Measurements from ENCODE around the gene PSORS1C2.
A peak's percentile ranks its signal among the peaks of the same experiment; 100 is the strongest.

PSORS1C2 gene

DNA sequence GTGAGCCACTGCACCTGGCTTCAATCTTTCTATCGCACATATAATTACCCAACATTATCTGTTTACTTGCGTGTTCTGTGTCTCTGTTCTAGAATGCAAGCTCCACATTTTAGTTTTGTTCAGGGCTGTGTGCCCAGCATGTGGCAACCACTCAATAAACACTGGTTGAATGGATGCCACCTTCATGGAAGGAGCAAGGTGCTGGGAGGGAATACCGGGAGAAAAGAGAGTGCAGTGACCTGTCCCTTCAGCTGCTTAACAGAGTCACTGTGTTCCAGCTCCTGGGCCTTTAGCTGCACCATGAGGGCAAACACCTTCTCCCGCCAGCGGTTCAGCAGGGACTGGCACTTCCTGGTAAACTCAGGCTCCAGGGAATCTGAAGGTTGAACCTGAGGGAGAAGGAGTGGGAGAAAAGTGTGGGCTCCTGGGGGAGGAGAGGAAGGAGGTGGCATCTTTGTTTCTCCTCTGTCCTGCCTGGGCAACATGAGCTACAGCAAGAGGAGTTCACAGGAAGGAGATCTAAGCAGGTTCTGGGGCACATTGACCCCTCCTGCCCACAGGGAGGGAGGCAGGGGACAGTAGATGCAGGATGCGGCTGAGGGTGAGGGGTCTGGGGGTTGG lies 11.1 kb upstream of the PSORS1C2 start:
- H3K4me3 ChIP-seq (ENCODE audit: low read depth, low read length), result no peak overlapping the region
- TF ChIP-seq, protein P1, sequence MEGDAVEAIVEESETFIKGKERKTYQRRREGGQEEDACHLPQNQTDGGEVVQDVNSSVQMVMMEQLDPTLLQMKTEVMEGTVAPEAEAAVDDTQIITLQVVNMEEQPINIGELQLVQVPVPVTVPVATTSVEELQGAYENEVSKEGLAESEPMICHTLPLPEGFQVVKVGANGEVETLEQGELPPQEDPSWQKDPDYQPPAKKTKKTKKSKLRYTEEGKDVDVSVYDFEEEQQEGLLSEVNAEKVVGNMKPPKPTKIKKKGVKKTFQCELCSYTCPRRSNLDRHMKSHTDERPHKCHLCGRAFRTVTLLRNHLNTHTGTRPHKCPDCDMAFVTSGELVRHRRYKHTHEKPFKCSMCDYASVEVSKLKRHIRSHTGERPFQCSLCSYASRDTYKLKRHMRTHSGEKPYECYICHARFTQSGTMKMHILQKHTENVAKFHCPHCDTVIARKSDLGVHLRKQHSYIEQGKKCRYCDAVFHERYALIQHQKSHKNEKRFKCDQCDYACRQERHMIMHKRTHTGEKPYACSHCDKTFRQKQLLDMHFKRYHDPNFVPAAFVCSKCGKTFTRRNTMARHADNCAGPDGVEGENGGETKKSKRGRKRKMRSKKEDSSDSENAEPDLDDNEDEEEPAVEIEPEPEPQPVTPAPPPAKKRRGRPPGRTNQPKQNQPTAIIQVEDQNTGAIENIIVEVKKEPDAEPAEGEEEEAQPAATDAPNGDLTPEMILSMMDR (IDR thresholded peaks at IDR 0.05; ENCODE audit: low read depth, low read length), result no peak
- DNase-seq (ENCODE audit: low read depth, low spot score), result no peak
- in situ Hi-C loops (cut with HindIII; ENCODE audit: low sequenced_read_pairs), result no loop called here

GRCh38 chr6:31145386-31145785 lies 6.5 kb upstream of the PSORS1C2 start:
- TF ChIP-seq, protein P1 (IDR thresholded peaks at IDR 0.05; ENCODE audit: low read depth, low read length), result no peak
- in situ Hi-C loops (cut with HindIII; ENCODE audit: low sequenced_read_pairs), result no loop called here
- H3K4me3 ChIP-seq (ENCODE audit: low read depth, low read length), result no peak overlapping the region
- no peak for DNase-seq (ENCODE audit: low read depth, low spot score)

DNA sequence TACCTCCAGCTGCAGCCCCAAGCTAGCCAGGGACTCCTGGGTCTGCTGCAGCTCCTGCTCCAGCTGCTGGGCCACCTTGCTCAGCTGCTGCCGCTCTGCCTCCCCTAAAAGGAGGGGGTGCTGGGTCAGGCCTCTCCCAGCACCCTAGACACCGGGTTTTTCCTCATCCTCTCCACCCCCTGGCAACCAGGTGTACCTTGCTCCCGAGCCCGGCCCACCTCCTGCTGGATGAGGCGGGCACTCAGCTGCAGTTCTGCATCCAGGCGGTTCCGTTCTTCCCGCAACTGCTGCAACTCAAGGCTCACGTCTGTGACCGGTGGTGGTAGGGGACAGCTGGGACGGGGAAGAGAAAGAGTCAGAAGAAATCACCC lies 6.1 kb upstream of the PSORS1C2 start:
- no peak overlapping the region for H3K4me3 ChIP-seq (ENCODE audit: low read depth, low read length)
- DNase-seq (ENCODE audit: low read depth, low spot score), result no peak
- TF ChIP-seq, protein P1 (IDR thresholded peaks at IDR 0.05; ENCODE audit: low read depth, low read length), result no peak
- in situ Hi-C loops (cut with HindIII; ENCODE audit: low sequenced_read_pairs), result no loop called here

GRCh38 chr6:31144296-31144969 lies 5.6 kb upstream of the PSORS1C2 start:
- TF ChIP-seq, protein P1 (IDR thresholded peaks at IDR 0.05; ENCODE audit: low read depth, low read length), result no peak
- in situ Hi-C loops (cut with HindIII; ENCODE audit: low sequenced_read_pairs), result no loop called here
- H3K4me3 ChIP-seq (ENCODE audit: low read depth, low read length), result no peak overlapping the region
- DNase-seq (ENCODE audit: low read depth, low spot score), result no peak

GRCh38 chr6:31143148-31143547 lies 4.3 kb upstream of the PSORS1C2 start:
- TF ChIP-seq, protein P1 (IDR thresholded peaks at IDR 0.05; ENCODE audit: low read depth, low read length), result no peak
- H3K4me3 ChIP-seq (ENCODE audit: low read depth, low read length), result no peak overlapping the region
- DNase-seq (ENCODE audit: low read depth, low spot score), result peak; percentile 71
- in situ Hi-C loops (cut with HindIII; ENCODE audit: low sequenced_read_pairs), result no loop called here

GRCh38 chr6:31142361-31142761 lies 3.5 kb upstream of the PSORS1C2 start:
- in situ Hi-C loops (cut with HindIII; ENCODE audit: low sequenced_read_pairs), result no loop called here
- H3K4me3 ChIP-seq (ENCODE audit: low read depth, low read length), result no peak overlapping the region
- DNase-seq (ENCODE audit: low read depth, low spot score), result no peak
- TF ChIP-seq, protein P1 (IDR thresholded peaks at IDR 0.05; ENCODE audit: low read depth, low read length), result no peak

Measured in astrocyte of the spinal cord (primary cell).